HFFc6 (cell line): ENCODE measurements around the gene LHPP. TPM values are rescaled to one million over a fixed set of nuclear protein-coding genes. Genes with fewer than 3 reads are reported as not detected.

Source experiments
- DNase-seq: peaks from one replicate; pipeline ENCODE4 v3.0.0-alpha.2; 2018
- H3K27ac Mint-ChIP-seq: 2 replicates; pipeline ENCODE4 v1.8.0; 2020; ENCODE audit warnings: mild to moderate bottlenecking, mixed read lengths
- H3K27me3 Mint-ChIP-seq: 2 replicates; pipeline ENCODE4 v1.8.0; 2021; ENCODE audit warnings: mild to moderate bottlenecking, moderate library complexity, mixed read lengths; ENCODE audit not compliant: insufficient read depth
- H3K36me3 Mint-ChIP-seq: 2 replicates; pipeline ENCODE4 v1.8.0; 2021; ENCODE audit warnings: low read depth, mixed read lengths
- H3K4me1 Mint-ChIP-seq: 2 replicates; pipeline ENCODE4 v1.8.0; 2020; ENCODE audit warnings: low read depth, mixed read lengths
- H3K4me3 Mint-ChIP-seq: 2 replicates; pipeline ENCODE4 v1.8.0; 2020; ENCODE audit warnings: mild to moderate bottlenecking, moderate library complexity, mixed read lengths
- H3K9me3 Mint-ChIP-seq: 2 replicates; pipeline ENCODE4 v1.8.0; 2020; ENCODE audit warnings: mild to moderate bottlenecking, mixed read lengths
- CTCF ChIP-seq: fragments of 200-600 bp; sonication (generic); IDR thresholded peaks from 2 replicates; pipeline ENCODE4 v1.5.0; 2021; ENCODE audit warnings: antibody characterized with exemption, mild to moderate bottlenecking
- total RNA-seq, 6 experiments: library from RNA; stranded (reverse); fragmentation: NEBNext Ultra II Directional; extraction: Animal tissue kit (Norgen Biotek cat#: 25700); gene quantifications; 2 replicates in 1 of 6; 3 replicates in 5 of 6; pipeline ENCODE4 v1.2.3, GENCODE V29; 2021

Gene LHPP
- total RNA-seq, 6 experiments from 2014 or later: 12.5 to 17.3 (median 14.0) TPM

DNA sequence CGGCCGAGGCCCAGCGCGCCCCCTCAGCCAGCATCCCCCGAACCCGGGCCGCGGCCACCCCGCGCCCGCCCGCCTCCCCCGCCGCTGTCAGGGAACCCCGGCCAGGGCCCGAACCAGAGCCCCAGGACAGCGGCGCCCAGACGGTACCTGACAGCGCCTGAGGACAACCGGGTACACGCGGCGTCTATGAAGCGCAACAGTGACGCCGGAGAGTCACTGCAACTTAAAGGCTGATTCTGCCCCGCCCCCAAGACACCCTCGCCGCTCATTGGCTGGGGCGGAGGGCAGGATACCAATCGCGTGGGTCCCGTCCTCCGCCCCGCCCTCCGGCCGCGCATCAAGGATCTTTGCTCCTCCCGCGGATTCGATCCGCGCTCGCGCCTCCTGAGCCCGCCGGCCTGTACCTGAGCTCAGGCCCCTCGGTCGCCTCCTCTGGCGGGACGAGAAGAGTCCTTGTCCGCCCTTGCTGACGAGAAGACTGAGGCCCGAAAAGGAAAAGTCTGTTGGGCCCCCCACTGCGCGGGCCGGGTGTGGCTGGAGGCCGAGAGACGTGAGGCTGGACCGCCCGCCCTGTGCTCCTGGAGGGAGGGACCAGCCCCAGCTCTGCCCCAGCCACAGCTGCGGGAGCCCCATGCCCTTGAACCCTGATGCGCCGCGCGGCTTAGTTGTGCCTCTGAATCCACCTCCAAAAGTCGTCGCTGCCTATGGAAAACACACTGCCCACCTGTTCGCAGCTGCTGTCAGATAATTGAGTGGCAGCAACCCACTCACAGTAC lies 42.7 kb upstream of the LHPP start, which contains the start of gene OAT:
TSS of gene OAT (minus strand) at position 198 of the 776 bp plus-strand sequence. CDS start 6,752 bp downstream, outside the sequence.
- H3K9me3 Mint-ChIP-seq: no peaks in the 10 kb centered on the region
- H3K36me3 Mint-ChIP-seq: no peaks in the 10 kb centered on the region
- DNase-seq: peak; percentile 92
- H3K4me3 Mint-ChIP-seq: peak within 1 kb of the TSS; percentile 95
- H3K27ac Mint-ChIP-seq: peak within 1 kb of the TSS; percentile 85
- TF ChIP-seq CTCF: no peak; the same call in 1 of the 2 replicates
- peaks cover 40% of the 10 kb centered on the region for H3K4me1 Mint-ChIP-seq
- peaks cover 17% of the 10 kb centered on the region for H3K27me3 Mint-ChIP-seq

GRCh38 chr10:124419635-124420034 lies 42.0 kb upstream of the LHPP start:
- no peak for TF ChIP-seq CTCF
- peaks cover 24% of the 10 kb centered on the region for H3K27me3 Mint-ChIP-seq
- H3K4me1 Mint-ChIP-seq: peaks cover 33% of the 10 kb centered on the region
- no peaks in the 10 kb centered on the region for H3K9me3 Mint-ChIP-seq
- no peak overlapping the region for H3K27ac Mint-ChIP-seq
- peak overlapping the region; percentile 95 for H3K4me3 Mint-ChIP-seq
- DNase-seq: no peak
- no peaks in the 10 kb centered on the region for H3K36me3 Mint-ChIP-seq

- TF ChIP-seq CTCF: no peak
- H3K4me1 Mint-ChIP-seq: peaks cover 30% of the 10 kb centered on the region
- H3K27me3 Mint-ChIP-seq: peaks cover 25% of the 10 kb centered on the region
- no peak overlapping the region for H3K27ac Mint-ChIP-seq
- no peak overlapping the region for H3K4me3 Mint-ChIP-seq
- no peaks in the 10 kb centered on the region for H3K36me3 Mint-ChIP-seq
- H3K9me3 Mint-ChIP-seq: no peaks in the 10 kb centered on the region
- DNase-seq: no peak
These were observed 41.4 kb upstream of the LHPP start for GRCh38 chr10:124420254-124420653.

DNA sequence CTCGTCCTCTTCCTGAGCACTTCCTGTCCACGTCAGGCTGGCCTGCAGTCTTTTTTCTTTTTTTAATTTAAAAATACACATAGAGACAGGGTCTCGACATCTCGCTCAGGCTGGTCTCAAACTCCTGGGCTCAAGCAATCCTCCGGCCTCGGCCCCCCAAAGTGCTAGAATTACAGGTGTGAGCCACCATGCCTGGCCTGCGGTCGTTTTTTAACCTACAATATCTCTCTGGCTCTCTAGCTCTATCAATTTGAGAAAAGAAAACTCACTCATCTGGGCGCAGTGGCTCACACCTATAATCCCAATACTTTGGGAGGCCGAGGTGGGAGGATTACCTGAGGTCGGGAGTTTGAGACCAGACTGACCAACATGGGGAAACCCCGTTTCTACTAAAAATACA lies 38.9 kb upstream of the LHPP start:
- no peak for TF ChIP-seq CTCF
- Mint-ChIP-seq H3K4me1 (peaks cover 6% of the 10 kb centered on the region), H3K36me3 (no peaks in the 10 kb centered on the region), H3K4me3 (no peak overlapping the region), H3K27ac (no peak overlapping the region), H3K9me3 (no peaks in the 10 kb centered on the region), H3K27me3 (peaks cover 30% of the 10 kb centered on the region)
- no peak for DNase-seq

- H3K4me3 Mint-ChIP-seq: no peak overlapping the region
- no peak overlapping the region for H3K27ac Mint-ChIP-seq
- H3K36me3 Mint-ChIP-seq: no peaks in the 10 kb centered on the region
- TF ChIP-seq CTCF: no peak
- H3K4me1 Mint-ChIP-seq: peaks cover 6% of the 10 kb centered on the region
- DNase-seq: no peak
- H3K9me3 Mint-ChIP-seq: no peaks in the 10 kb centered on the region
- H3K27me3 Mint-ChIP-seq: peaks cover 40% of the 10 kb centered on the region
These were observed 37.8 kb upstream of the LHPP start for GRCh38 chr10:124423813-124424212.
